ENCODE data around the gene RFNG.

GRCh38 chr17:82028246-82028645, 23.4 kb downstream of the RFNG start:
- no peak for TF ChIP-seq CTCF (IDR thresholded peaks at IDR 0.05)
- TF ChIP-seq, protein P1, sequence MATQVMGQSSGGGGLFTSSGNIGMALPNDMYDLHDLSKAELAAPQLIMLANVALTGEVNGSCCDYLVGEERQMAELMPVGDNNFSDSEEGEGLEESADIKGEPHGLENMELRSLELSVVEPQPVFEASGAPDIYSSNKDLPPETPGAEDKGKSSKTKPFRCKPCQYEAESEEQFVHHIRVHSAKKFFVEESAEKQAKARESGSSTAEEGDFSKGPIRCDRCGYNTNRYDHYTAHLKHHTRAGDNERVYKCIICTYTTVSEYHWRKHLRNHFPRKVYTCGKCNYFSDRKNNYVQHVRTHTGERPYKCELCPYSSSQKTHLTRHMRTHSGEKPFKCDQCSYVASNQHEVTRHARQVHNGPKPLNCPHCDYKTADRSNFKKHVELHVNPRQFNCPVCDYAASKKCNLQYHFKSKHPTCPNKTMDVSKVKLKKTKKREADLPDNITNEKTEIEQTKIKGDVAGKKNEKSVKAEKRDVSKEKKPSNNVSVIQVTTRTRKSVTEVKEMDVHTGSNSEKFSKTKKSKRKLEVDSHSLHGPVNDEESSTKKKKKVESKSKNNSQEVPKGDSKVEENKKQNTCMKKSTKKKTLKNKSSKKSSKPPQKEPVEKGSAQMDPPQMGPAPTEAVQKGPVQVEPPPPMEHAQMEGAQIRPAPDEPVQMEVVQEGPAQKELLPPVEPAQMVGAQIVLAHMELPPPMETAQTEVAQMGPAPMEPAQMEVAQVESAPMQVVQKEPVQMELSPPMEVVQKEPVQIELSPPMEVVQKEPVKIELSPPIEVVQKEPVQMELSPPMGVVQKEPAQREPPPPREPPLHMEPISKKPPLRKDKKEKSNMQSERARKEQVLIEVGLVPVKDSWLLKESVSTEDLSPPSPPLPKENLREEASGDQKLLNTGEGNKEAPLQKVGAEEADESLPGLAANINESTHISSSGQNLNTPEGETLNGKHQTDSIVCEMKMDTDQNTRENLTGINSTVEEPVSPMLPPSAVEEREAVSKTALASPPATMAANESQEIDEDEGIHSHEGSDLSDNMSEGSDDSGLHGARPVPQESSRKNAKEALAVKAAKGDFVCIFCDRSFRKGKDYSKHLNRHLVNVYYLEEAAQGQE (IDR thresholded peaks at IDR 0.05; ENCODE audit: insufficient read depth in 1 of 2, low read depth in 2 of 2, low read length in 1 of 2), result no peak
- no peak for TF ChIP-seq SIN3A (IDR thresholded peaks at IDR 0.05; ENCODE audit: borderline replicate concordance, insufficient read depth, low read depth, low read length)

Data from Panc1 (cell line).